GM19193 (cell line): Measurements from ENCODE around the gene MTFR1L.

ENCODE experiments used
- POLR2A ChIP-seq: IDR thresholded peaks from 4 replicates; pipeline ENCODE4 v1.6.1; 2011; ENCODE audit not compliant: insufficient read depth, insufficient read length; ENCODE audit errors: extremely low read depth

Gene MTFR1L

GRCh38 chr1:25821630-25822091 lies 1.9 kb downstream of the MTFR1L start:
- no peak for TF ChIP-seq POLR2A

GRCh38 chr1:25825605-25826004 lies 5.9 kb downstream of the MTFR1L start:
- no peak for TF ChIP-seq POLR2A

- TF ChIP-seq POLR2A: no peak
Measured at GRCh38 chr1:25826571-25826970, 6.8 kb downstream of the MTFR1L start.

- no peak for TF ChIP-seq POLR2A
Measured at GRCh38 chr1:25828491-25828890, 8.7 kb downstream of the MTFR1L start.

- no peak for TF ChIP-seq POLR2A
Measured at GRCh38 chr1:25829046-25829445, 9.3 kb downstream of the MTFR1L start.

GRCh38 chr1:25831569-25832196 lies 11.9 kb downstream of the MTFR1L start:
- no peak for TF ChIP-seq POLR2A

GRCh38 chr1:25832336-25833037 lies 12.7 kb downstream of the MTFR1L start:
- TF ChIP-seq POLR2A: no peak

GRCh38 chr1:25833158-25833557 lies 13.4 kb downstream of the MTFR1L start:
- no peak for TF ChIP-seq POLR2A

- TF ChIP-seq POLR2A: no peak
Measured at GRCh38 chr1:25834894-25835293, 15.1 kb downstream of the MTFR1L start.

GRCh38 chr1:25836695-25837094 lies 16.9 kb downstream of the MTFR1L start:
- no peak for TF ChIP-seq POLR2A

GRCh38 chr1:25837262-25837875 lies 17.6 kb downstream of the MTFR1L start:
- no peak for TF ChIP-seq POLR2A

GRCh38 chr1:25843483-25843882 lies 23.7 kb downstream of the MTFR1L start:
- no peak for TF ChIP-seq POLR2A

GRCh38 chr1:25844536-25845337 lies 25.0 kb downstream of the MTFR1L start:
- TF ChIP-seq POLR2A: no peak

GRCh38 chr1:25845664-25846063 lies 25.9 kb downstream of the MTFR1L start:
- no peak for TF ChIP-seq POLR2A

- TF ChIP-seq POLR2A: no peak
Measured at GRCh38 chr1:25847929-25848328, 28.2 kb downstream of the MTFR1L start.
